ENCODE measurements around the gene TMEM151B.

DNA sequence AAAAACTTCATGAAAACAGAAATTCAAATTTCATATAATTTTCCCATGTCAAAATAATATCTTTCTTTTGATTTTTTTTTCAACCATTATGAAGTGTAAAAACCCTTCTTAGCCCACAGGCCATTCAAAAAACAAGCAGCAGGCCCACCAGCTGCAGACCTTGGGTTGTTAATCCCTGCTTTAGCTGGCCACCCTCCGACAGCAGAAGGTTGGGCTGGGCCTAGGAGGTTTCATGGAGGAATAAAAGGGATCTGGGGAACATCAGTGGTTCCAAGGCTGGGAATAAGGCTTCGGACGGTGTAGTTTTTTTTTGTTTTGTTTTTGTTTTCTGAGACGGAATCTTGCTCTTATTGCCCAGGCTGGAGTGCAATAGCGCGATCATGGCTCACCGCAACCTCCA is 26.9 kb upstream of the TMEM151B start:
- no peak for TF ChIP-seq CTCF (IDR thresholded peaks at IDR 0.05; ENCODE audit: poor library complexity, severe bottlenecking)
- no peak for TF ChIP-seq EZH2 (IDR thresholded peaks at IDR 0.05; ENCODE audit: borderline replicate concordance, insufficient read depth, low read length, poor library complexity, severe bottlenecking)
- no peak for TF ChIP-seq RAD21 (conservative IDR thresholded peaks at IDR 0.05)
- TF ChIP-seq EP300 (conservative IDR thresholded peaks at IDR 0.05; ENCODE audit: poor library complexity, severe bottlenecking): no peak
- TF ChIP-seq SMC3 (conservative IDR thresholded peaks at IDR 0.05; ENCODE audit: poor library complexity): no peak
- TF ChIP-seq POLR2AphosphoS5 (IDR thresholded peaks at IDR 0.05): no peak
